Caco-2 (cell line): Measurements from ENCODE around the gene FXYD5. TPM values are rescaled to one million over a fixed set of nuclear protein-coding genes. Genes with fewer than 3 reads are reported as not detected.

Source experiments
- BruUV-seq: library from RNA; stranded (reverse); fragments of 400-500 nt; replicated peaks from 2 replicates; lab custom pipeline; 2021; lab: Mats Ljungman, UMichigan
- CTCF ChIA-PET: fragments of 300-600 bp; sonication (Branson Sonifier 250); formaldehyde crosslinking; loops from one replicate; lab custom pipeline; 2022; ENCODE audit warnings: antibody characterized with exemption; lab: Charles Lee
- POLR2A ChIA-PET: fragments of 300-600 bp; sonication (Branson Sonifier 250); formaldehyde crosslinking; loops from one replicate; lab custom pipeline; 2022; ENCODE audit warnings: antibody characterized with exemption; lab: Charles Lee
- DNase-seq, 2 experiments: peaks; one replicate each; pipeline versions ENCODE4 v3.0.0 to v3.0.0-alpha.2; 2020 to 2022
- H3K27me3 ChIP-seq: replicated peaks from 2 replicates; pipeline ENCODE4 v1.6.0; 2011; ENCODE audit warnings: low read length; ENCODE audit not compliant: control insufficient read depth, insufficient read depth
- H3K36me3 ChIP-seq: 2 replicates; pipeline ENCODE4 v1.5.1; 2011; ENCODE audit warnings: low read length; ENCODE audit not compliant: control insufficient read depth, insufficient read depth
- H3K4me1 ChIP-seq: fragments of 250-450 bp; sonication (Bioruptor Pico); 2 replicates; pipeline ENCODE4 v1.5.1; 2020; ENCODE audit warnings: mild to moderate bottlenecking
- H3K4me3 ChIP-seq: 2 replicates; pipeline ENCODE4 v1.5.1; 2011; ENCODE audit warnings: low read depth, mild to moderate bottlenecking, control low read depth, low read length
- H3K9me3 ChIP-seq: fragments of 250-450 bp; sonication (Bioruptor Pico); 2 replicates; pipeline ENCODE4 v1.5.1; 2020; ENCODE audit warnings: mild to moderate bottlenecking, moderate library complexity
- H3K27ac Mint-ChIP-seq: one replicate; pipeline ENCODE4 v1.8.0; 2022; ENCODE audit warnings: mixed read lengths; ENCODE audit not compliant: unreplicated experiment
- H3K27me3 Mint-ChIP-seq: one replicate; pipeline ENCODE4 v1.8.0; 2022; ENCODE audit warnings: mixed read lengths; ENCODE audit not compliant: insufficient read depth, unreplicated experiment
- H3K36me3 Mint-ChIP-seq: one replicate; pipeline ENCODE4 v1.8.0; 2022; ENCODE audit warnings: mild to moderate bottlenecking, mixed read lengths; ENCODE audit not compliant: insufficient read depth, unreplicated experiment
- H3K4me1 Mint-ChIP-seq: one replicate; pipeline ENCODE4 v1.8.0; 2022; ENCODE audit warnings: low read depth, mixed read lengths; ENCODE audit not compliant: unreplicated experiment
- H3K4me3 Mint-ChIP-seq: one replicate; pipeline ENCODE4 v1.8.0; 2022; ENCODE audit warnings: mild to moderate bottlenecking, moderate library complexity, mixed read lengths; ENCODE audit not compliant: unreplicated experiment
- H3K9me3 Mint-ChIP-seq: one replicate; pipeline ENCODE4 v1.8.0; 2022; ENCODE audit warnings: mixed read lengths; ENCODE audit not compliant: unreplicated experiment
- CTCF ChIP-seq, 2 experiments: fragments of 200-600 bp in 1 of 2; IDR thresholded peaks; 1 replicate in 1 of 2; 2 replicates in 1 of 2; pipeline versions ENCODE4 v1.5.1 to v1.8.0; 2011 to 2022; ENCODE audit warnings: antibody characterized with exemption in 1 of 2, control low read depth in 1 of 2, inconsistent platforms in 1 of 2, low read depth in 1 of 2, low read length in 1 of 2, mild to moderate bottlenecking in 1 of 2, moderate library complexity in 1 of 2; ENCODE audit not compliant: insufficient read depth in 1 of 2, severe bottlenecking in 1 of 2, unreplicated experiment in 1 of 2
- intact Hi-C: fragments of 100-400 bp; cut with micrococcal nuclease; formaldehyde crosslinking; loops from one replicate; pipeline ENCODE4 v1.10.0; 2022; ENCODE audit not compliant: unreplicated experiment
- total RNA-seq: library from RNA; stranded (reverse); gene quantifications from 2 replicates; pipeline ENCODE4 v1.2.3, GENCODE V29; 2022

The FXYD5 gene
- total RNA-seq, 1 experiment from 2014 or later = 20.4 TPM

DNA sequence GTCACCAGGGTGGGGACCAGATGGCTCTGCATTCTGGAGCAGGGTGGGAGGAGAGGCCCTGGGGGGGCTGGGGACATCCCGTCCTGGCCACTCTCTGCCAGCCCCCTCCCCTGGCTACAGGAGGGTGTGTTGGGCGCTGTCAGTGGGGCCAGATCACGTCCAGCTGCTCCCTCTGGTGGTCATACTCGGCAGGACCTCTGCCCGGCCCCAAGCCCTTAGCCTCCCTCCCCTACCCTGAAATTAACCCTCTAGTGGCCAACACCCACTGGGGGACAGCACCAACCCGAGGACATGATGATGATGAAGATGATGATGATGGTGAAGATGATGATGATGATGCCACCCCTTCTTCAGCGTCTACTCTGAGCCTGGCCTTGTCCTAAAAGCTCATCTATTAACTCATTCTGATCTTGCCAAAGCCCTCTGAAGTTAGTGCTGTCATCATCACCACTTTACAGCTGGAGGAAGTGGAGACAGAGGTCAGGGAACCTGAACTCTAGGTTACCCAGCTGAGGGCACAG lies 19.1 kb upstream of the FXYD5 start:
- Mint-ChIP-seq H3K36me3 (no peaks in the 10 kb centered on the region), H3K9me3 (no peaks in the 10 kb centered on the region), H3K27ac (no peak overlapping the region), H3K4me1 (peaks cover 7% of the 10 kb centered on the region), H3K4me3 (no peak overlapping the region), H3K27me3 (peaks cover 2% of the 10 kb centered on the region)
- Histone ChIP-seq H3K9me3 (no peaks in the 10 kb centered on the region), H3K4me3 (no peak overlapping the region), H3K27me3 (no peaks in the 10 kb centered on the region), H3K36me3 (no peaks in the 10 kb centered on the region), H3K4me1 (peaks cover 11% of the 10 kb centered on the region; the same call in 1 of the 2 replicates)
- no TSS peak for BruUV-seq
- ChIA-PET CTCF (interaction anchor here (0.9 to 3.5 kb wide), 6 partner anchors 11 to 94 kb away, joined by 3 to 24 read pairs (median 5); partner anchors contain the start of gene HPN), POLR2A (interaction anchor here (0.5 kb wide), 1 partner anchor 59 kb away, joined by 3 read pairs; no protein-coding TSS in a partner anchor)
- TF ChIP-seq CTCF (IDR thresholded peaks at IDR 0.05; ENCODE audit: insufficient read depth in 1 of 2, low read depth in 1 of 2, low read length in 1 of 2, severe bottlenecking in 1 of 2, unreplicated experiment in 1 of 2) = peak; percentile 94 to 96
- intact Hi-C loops = loop anchor here (1.0 to 5.0 kb wide), 4 partner anchors 21 to 163 kb away; partner anchors contain the start of gene LSR
- DNase-seq = peak; percentile 82 to 89

- H3K4me1 ChIP-seq = peaks cover 5% of the 10 kb centered on the region; the same call in 1 of the 2 replicates
- H3K27me3 ChIP-seq = no peaks in the 10 kb centered on the region
- no peak for DNase-seq
- intact Hi-C loops = loop anchor here (5.0 kb wide), 2 partner anchors 111 to 164 kb away; partner anchors contain the start of gene LSR
- ChIA-PET CTCF (interaction anchor here (0.9 to 3.5 kb wide), 6 partner anchors 12 to 95 kb away, joined by 3 to 24 read pairs (median 5); partner anchors contain the start of gene HPN), POLR2A (no interaction called here)
- Mint-ChIP-seq H3K4me1 (peaks cover 7% of the 10 kb centered on the region), H3K27me3 (peaks cover 2% of the 10 kb centered on the region), H3K36me3 (no peaks in the 10 kb centered on the region), H3K9me3 (no peaks in the 10 kb centered on the region), H3K27ac (no peak overlapping the region), H3K4me3 (no peak overlapping the region)
- BruUV-seq = no TSS peak
- H3K9me3 ChIP-seq = no peaks in the 10 kb centered on the region
- no peak for TF ChIP-seq CTCF (IDR thresholded peaks at IDR 0.05; ENCODE audit: insufficient read depth in 1 of 2, low read depth in 1 of 2, low read length in 1 of 2, severe bottlenecking in 1 of 2, unreplicated experiment in 1 of 2)
- H3K4me3 ChIP-seq = no peak overlapping the region
- no peaks in the 10 kb centered on the region for H3K36me3 ChIP-seq
Measured at GRCh38 chr19:35136231-35136630, 18.3 kb upstream of the FXYD5 start.

DNA sequence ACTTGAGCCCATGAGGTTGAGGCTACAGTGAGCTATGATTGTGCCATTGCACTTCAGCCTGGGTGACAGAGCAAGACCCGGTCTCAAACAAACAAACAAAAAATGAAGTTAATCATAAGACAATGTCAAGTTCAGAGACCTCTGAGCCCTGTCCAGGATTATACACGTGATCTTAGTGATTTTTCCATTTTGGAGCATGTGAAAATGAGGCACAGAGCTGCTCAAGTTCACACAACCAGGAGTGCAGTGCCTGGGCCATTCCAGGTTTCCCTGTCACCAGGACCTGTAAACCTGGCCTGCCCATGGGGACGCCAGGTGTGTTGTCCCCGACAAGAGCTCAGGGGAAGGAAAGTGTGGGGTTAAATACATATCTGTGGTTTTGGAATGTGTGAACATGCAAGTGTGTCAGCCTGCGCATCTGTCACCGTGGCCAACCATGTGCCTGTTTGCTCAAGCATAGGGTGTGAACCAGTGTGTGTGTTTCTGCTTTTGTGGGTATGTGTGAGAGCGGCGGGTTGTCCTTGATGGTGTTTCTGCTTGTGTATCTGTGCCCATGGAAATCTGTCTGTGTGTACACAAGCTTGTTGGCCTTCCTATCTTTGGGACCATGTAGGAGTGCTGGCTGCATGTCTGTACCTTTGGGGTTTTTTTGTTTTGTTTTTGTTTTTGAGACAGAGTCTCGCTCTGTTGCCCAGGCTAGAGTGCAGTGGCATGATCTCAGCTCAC lies 17.4 kb upstream of the FXYD5 start:
- Mint-ChIP-seq H3K4me3 (no peak overlapping the region), H3K9me3 (no peaks in the 10 kb centered on the region), H3K36me3 (no peaks in the 10 kb centered on the region), H3K27me3 (peaks cover 2% of the 10 kb centered on the region), H3K27ac (no peak overlapping the region), H3K4me1 (peaks cover 7% of the 10 kb centered on the region)
- peaks cover 9% of the 10 kb centered on the region; the same call in 1 of the 2 replicates for H3K4me1 ChIP-seq
- no peak for TF ChIP-seq CTCF (IDR thresholded peaks at IDR 0.05; ENCODE audit: insufficient read depth in 1 of 2, low read depth in 1 of 2, low read length in 1 of 2, severe bottlenecking in 1 of 2, unreplicated experiment in 1 of 2)
- H3K36me3 ChIP-seq = no peaks in the 10 kb centered on the region
- intact Hi-C loops = loop anchor here (5.0 kb wide), 2 partner anchors 110 to 165 kb away; partner anchors contain the start of gene LSR
- ChIA-PET CTCF (interaction anchor here (0.9 to 3.5 kb wide), 2 partner anchors 67 to 70 kb away, joined by 3 to 24 read pairs; no protein-coding TSS in a partner anchor), POLR2A (no interaction called here)
- DNase-seq = no peak
- no peak overlapping the region for H3K4me3 ChIP-seq
- no peaks in the 10 kb centered on the region for H3K27me3 ChIP-seq
- no peaks in the 10 kb centered on the region; the same call in 1 of the 2 replicates for H3K9me3 ChIP-seq
- no TSS peak for BruUV-seq
